Panc1 (cell line): ENCODE results near the gene SLC7A14.

Experiments
- POLR2AphosphoS5 ChIP-seq: IDR thresholded peaks from 2 replicates; pipeline ENCODE4 v1.6.1; 2012; ENCODE audit warnings: mild to moderate bottlenecking, low read depth, low read length, moderate library complexity
- REST ChIP-seq, 2 experiments: IDR thresholded peaks; 2 replicates each; pipeline ENCODE4 v1.6.1; 2011 to 2012; ENCODE audit warnings: low read depth in 2 of 2, control low read depth in 1 of 2, low read length in 1 of 2, mild to moderate bottlenecking in 1 of 2, moderate library complexity in 1 of 2; ENCODE audit not compliant: insufficient read depth in 1 of 2
- SIN3A ChIP-seq: IDR thresholded peaks from 2 replicates; pipeline ENCODE4 v1.6.1; 2012; ENCODE audit warnings: low read depth, mild to moderate bottlenecking, low read length, moderate library complexity, borderline replicate concordance; ENCODE audit not compliant: insufficient read depth
- TCF7L2 ChIP-seq: IDR thresholded peaks from 2 replicates; pipeline ENCODE4 v1.6.1; 2011; ENCODE audit warnings: mild to moderate bottlenecking, low read depth, low read length, inconsistent platforms
- TF ChIP-seq, protein P1 (sequence below): fragments of 450-650 bp; IDR thresholded peaks from 2 replicates; pipeline ENCODE4 v1.5.1; 2017; ENCODE audit warnings: mild to moderate bottlenecking

DNA sequence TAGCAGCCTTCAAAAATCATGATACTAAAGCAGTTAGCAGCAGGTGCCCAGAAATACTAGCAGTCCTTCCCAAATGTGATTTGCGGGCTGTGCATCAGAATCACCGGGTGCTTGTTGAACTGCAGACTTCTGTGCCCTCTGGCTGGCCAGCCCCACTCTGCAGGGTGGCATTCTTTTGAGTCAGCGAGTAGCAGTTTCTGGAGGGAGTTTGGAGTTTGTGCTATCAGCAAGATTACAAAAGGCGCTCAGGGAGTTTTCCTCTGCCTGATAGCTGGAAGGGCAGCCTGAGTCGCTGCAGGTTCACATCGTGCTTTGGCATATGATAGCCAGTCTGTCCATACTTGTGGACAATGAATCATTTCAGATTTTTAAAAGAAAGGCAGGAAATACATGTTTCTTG lies 109.6 kb downstream of the SLC7A14 start:
- TF ChIP-seq POLR2AphosphoS5 = no peak
- TF ChIP-seq, protein P1, sequence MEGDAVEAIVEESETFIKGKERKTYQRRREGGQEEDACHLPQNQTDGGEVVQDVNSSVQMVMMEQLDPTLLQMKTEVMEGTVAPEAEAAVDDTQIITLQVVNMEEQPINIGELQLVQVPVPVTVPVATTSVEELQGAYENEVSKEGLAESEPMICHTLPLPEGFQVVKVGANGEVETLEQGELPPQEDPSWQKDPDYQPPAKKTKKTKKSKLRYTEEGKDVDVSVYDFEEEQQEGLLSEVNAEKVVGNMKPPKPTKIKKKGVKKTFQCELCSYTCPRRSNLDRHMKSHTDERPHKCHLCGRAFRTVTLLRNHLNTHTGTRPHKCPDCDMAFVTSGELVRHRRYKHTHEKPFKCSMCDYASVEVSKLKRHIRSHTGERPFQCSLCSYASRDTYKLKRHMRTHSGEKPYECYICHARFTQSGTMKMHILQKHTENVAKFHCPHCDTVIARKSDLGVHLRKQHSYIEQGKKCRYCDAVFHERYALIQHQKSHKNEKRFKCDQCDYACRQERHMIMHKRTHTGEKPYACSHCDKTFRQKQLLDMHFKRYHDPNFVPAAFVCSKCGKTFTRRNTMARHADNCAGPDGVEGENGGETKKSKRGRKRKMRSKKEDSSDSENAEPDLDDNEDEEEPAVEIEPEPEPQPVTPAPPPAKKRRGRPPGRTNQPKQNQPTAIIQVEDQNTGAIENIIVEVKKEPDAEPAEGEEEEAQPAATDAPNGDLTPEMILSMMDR = no peak
- no peak for TF ChIP-seq SIN3A
- no peak for TF ChIP-seq TCF7L2
- no peak for TF ChIP-seq REST (IDR thresholded peaks at IDR 0.05; ENCODE audit: insufficient read depth in 1 of 2, low read depth in 2 of 2, low read length in 1 of 2)
